ENCODE data around the gene THOC3.
A peak's percentile ranks its signal among the peaks of the same experiment; 100 is the strongest.
"Not testable (repeated sequence)": the region's sequence is repeated elsewhere in the genome, so short reads cannot be mapped to it uniquely, and the experiment has no call there.

Gene THOC3

GRCh38 chr5:175958515-175958914 lies 9.6 kb downstream of the THOC3 start:
- not testable (repeated sequence) for H3K4me3 Mint-ChIP-seq; H3K4me1 Mint-ChIP-seq; H3K27me3 Mint-ChIP-seq (ENCODE audit: low read depth); H3K36me3 Mint-ChIP-seq (ENCODE audit: low read depth); H3K27ac Mint-ChIP-seq; H3K9me3 Mint-ChIP-seq

DNA sequence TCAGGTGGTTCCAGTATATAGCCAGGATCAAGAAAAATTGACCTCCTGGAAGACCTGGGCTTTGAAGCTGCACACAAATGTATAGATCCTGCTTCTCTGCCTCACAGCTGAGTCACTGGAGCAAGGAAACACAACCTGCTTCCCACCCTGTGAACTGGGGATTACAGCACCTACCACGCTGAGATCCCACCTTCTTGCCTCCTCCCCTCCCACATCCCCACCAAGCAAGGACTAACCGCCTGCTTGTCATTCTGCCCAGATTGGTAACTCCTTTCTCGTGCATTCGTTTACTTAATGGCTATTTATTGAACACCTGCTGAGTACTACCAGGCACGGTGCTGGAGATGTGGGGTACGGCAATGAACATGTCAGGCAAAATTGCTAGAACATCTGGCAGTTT lies 14.0 kb downstream of the THOC3 start:
- H3K27me3 Mint-ChIP-seq (ENCODE audit: low read depth); H3K4me1 Mint-ChIP-seq; H3K9me3 Mint-ChIP-seq; H3K27ac Mint-ChIP-seq; H3K36me3 Mint-ChIP-seq (ENCODE audit: low read depth); H3K4me3 Mint-ChIP-seq: not testable (repeated sequence)

DNA sequence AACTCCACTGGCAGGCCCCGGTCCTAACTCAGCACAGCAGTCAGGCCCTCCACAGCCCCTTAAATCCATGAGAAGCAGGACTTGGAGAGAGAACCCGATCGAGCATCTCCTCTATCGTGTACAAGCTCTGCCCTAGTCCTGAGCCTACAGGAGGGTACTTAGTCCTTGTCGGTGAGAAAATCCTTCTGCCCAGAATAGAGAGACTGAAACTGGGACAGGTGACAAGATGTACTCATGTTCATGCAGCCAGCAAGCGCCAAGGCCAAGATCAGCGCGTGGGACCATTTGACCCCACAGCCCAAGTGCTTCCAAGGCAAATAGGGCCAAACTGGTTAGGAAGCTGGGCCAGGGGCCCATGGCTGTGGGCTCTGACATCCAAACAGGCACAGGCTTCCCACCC lies 15.3 kb downstream of the THOC3 start:
- not testable (repeated sequence) for H3K9me3 Mint-ChIP-seq; H3K36me3 Mint-ChIP-seq (ENCODE audit: low read depth); H3K27ac Mint-ChIP-seq; H3K4me3 Mint-ChIP-seq; H3K27me3 Mint-ChIP-seq (ENCODE audit: low read depth); H3K4me1 Mint-ChIP-seq

GRCh38 chr5:175951339-175951969 lies 16.7 kb downstream of the THOC3 start:
- H3K9me3 Mint-ChIP-seq; H3K4me3 Mint-ChIP-seq; H3K27ac Mint-ChIP-seq; H3K4me1 Mint-ChIP-seq; H3K36me3 Mint-ChIP-seq (ENCODE audit: low read depth); H3K27me3 Mint-ChIP-seq (ENCODE audit: low read depth): not testable (repeated sequence)

DNA sequence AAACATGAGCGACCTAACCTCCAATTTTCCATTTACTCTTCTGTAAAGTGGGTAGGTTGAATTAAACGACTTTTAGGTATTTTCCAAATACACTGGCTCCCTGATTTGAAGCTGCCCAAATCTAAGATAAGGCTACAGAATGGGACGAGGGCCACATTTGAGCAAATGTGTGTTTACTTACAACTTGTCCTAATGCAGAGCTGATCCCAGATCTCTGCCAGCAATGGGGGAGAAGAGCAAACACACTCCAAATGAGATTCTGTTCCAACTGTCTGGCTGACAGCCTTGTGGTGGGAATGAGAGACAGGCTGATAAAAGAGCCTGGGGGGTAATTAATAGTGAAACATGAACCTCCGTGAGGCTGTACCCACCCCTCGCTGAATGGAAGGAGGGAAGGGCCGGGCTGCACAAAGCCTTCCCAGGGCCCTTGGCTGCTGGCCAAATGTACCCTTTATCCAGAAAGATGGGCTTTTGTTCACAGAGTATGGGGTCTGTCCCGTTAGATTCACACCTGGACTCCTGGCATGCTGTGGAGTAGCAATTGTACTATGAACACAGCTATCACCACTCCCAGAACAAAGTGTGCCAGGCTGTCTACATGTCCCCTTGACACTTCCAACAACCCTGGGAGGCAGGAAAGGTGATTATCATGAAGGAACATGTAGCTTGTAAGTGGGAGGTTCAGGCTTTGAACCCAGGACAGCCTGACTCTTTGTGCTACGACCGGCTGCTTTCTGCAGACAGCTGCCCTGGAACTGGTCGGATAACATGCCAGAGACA lies 19.6 kb downstream of the THOC3 start:
- H3K4me1 Mint-ChIP-seq; H3K27ac Mint-ChIP-seq; H3K27me3 Mint-ChIP-seq (ENCODE audit: low read depth); H3K9me3 Mint-ChIP-seq; H3K4me3 Mint-ChIP-seq; H3K36me3 Mint-ChIP-seq (ENCODE audit: low read depth): not testable (repeated sequence)

DNA sequence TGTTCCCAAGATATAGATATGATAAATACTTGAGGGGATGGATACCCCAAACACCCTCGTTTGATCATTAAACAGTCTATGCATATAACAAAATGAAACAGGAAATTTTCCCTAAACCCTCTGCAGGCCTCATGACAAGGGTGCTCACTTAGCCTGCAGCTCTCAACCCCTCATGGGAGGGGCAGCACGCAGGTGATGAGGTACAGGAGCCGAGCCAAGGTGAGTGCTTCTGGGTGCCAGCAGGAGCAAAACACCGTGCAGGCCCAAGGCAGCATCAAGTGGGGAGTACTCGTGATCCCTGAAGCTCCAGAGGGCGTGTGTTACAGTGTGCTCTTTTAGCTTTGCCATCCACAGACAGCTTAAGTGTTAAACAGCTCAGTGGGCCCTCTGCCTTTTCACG lies 24.9 kb downstream of the THOC3 start:
- not testable (repeated sequence) for H3K9me3 Mint-ChIP-seq; H3K4me1 Mint-ChIP-seq; H3K27me3 Mint-ChIP-seq (ENCODE audit: low read depth); H3K4me3 Mint-ChIP-seq; H3K27ac Mint-ChIP-seq; H3K36me3 Mint-ChIP-seq (ENCODE audit: low read depth)

GRCh38 chr5:175940632-175941031 lies 27.5 kb downstream of the THOC3 start:
- not testable (repeated sequence) for H3K27ac Mint-ChIP-seq, H3K9me3 Mint-ChIP-seq, H3K4me3 Mint-ChIP-seq

DNA sequence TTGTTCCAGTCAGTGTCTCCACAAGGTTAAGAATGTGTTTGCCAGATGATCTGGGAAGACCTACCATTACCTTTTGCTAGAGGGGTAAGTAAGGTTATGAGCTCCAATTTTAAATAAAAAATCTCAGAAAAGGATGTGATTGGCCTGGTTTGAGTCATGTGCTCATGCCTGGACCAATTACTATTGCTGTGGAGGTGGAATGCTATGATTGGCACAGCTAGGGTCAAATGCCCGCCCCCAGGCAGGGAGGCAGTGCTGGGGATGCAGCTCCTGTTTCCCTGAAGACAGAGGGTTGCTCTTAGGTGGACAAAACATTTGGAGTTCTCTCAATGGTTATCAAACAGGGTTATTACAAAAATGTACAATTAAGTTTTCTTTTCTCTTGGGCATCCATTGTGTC lies 29.6 kb downstream of the THOC3 start:
- not testable (repeated sequence) for H3K27ac Mint-ChIP-seq; H3K36me3 Mint-ChIP-seq (ENCODE audit: low read depth); H3K4me3 Mint-ChIP-seq; H3K27me3 Mint-ChIP-seq (ENCODE audit: low read depth); H3K9me3 Mint-ChIP-seq; H3K4me1 Mint-ChIP-seq

More at GRCh38 chr5:175940632-175941031, 27.5 kb downstream of the THOC3 start:
- not testable (repeated sequence) for H3K27me3 Mint-ChIP-seq (ENCODE audit: low read depth); H3K36me3 Mint-ChIP-seq (ENCODE audit: low read depth); H3K4me1 Mint-ChIP-seq

GRCh38 chr5:175928752-175929151 lies 39.4 kb downstream of the THOC3 start:
- H3K9me3 Mint-ChIP-seq, result not testable (repeated sequence)

GRCh38 chr5:175925106-175925505 lies 43.0 kb downstream of the THOC3 start:
- H3K27ac Mint-ChIP-seq; H3K9me3 Mint-ChIP-seq; H3K4me3 Mint-ChIP-seq; H3K27me3 Mint-ChIP-seq (ENCODE audit: low read depth); H3K4me1 Mint-ChIP-seq; H3K36me3 Mint-ChIP-seq (ENCODE audit: low read depth): not testable (repeated sequence)

More at GRCh38 chr5:175928752-175929151, 39.4 kb downstream of the THOC3 start:
- H3K27ac Mint-ChIP-seq; H3K27me3 Mint-ChIP-seq (ENCODE audit: low read depth); H3K4me1 Mint-ChIP-seq; H3K4me3 Mint-ChIP-seq; H3K36me3 Mint-ChIP-seq (ENCODE audit: low read depth): not testable (repeated sequence)

DNA sequence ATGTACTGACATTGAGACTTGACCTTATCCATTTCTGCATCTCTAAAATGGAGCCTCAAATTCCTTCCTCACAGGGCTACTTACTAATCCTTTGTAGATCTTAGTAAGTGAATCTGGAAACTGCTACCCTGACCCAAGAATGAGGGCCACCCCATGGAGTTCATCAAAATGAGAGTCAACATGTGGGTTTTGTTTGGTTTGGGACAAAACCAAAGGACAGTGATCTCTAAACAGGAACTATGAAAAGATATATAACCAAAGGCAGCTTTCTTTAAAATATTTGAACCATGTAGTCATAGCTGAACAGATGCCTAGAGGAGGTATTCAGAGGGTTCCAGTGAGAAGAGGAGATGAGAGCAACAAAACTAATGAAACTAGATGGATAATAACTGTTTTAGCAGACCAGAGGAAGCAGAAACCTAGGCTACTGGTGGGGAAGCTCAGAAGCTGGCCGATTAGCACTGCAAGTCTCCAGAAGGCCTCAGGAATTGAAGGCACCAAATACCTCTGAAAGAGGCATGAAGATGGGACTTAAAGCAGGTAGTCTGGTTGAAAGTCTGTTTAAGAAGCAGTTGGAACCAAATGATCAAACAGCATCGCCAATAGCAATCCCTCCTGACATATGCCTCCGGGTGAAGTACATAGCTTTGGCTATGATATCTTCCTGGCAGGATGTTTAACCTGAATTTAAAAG lies 45.8 kb downstream of the THOC3 start:
- H3K27me3 Mint-ChIP-seq (ENCODE audit: low read depth), result no peaks in the 10 kb centered on the region
- H3K27ac Mint-ChIP-seq, result peak overlapping the region in 2 of 3 experiments; percentile 29 to 43
- H3K4me3 Mint-ChIP-seq, result no peak overlapping the region
- peaks cover 5% of the 10 kb centered on the region for H3K4me1 Mint-ChIP-seq
- no peak for TF ChIP-seq CTCF (IDR thresholded peaks at IDR 0.05; ENCODE audit: unreplicated experiment in 3 of 3)
- no peaks in the 10 kb centered on the region for H3K9me3 Mint-ChIP-seq
- H3K36me3 Mint-ChIP-seq (ENCODE audit: low read depth), result peaks cover under 1% of the 10 kb centered on the region
